GM12878 (cell line): Measurements from ENCODE around the gene MATN1. TPM values are rescaled to one million over a fixed set of nuclear protein-coding genes. Genes with fewer than 3 reads are reported as not detected.

Experiments used
- ATAC-seq: fragments of 200-7000 bp; cut with Tn5 transposase; 3 replicates; pipeline ENCODE4 v1.9.1; 2020; ENCODE audit warnings: mild to moderate bottlenecking, moderate library complexity
- BruUV-seq: library from RNA; stranded (reverse); fragments of 400-500 nt; replicated peaks from 2 replicates; lab custom pipeline; 2021; lab: Mats Ljungman, UMichigan
- CTCF ChIA-PET: fragments of 300-600 bp; sonication (Branson Sonifier 250); formaldehyde crosslinking; extraction: SDS; loops from one replicate; lab custom pipeline; 2021; ENCODE audit warnings: inconsistent platforms; lab: Yijun Ruan, JAX
- POLR2A ChIA-PET: fragments of 350-600 bp; formaldehyde crosslinking; extraction: SDS; loops from one replicate; lab custom pipeline; 2021; ENCODE audit warnings: inconsistent platforms; lab: Charles Lee
- RAD21 ChIA-PET: fragments of 300-600 bp; sonication (Branson Sonifier 250); formaldehyde crosslinking; loops from one replicate; lab custom pipeline; 2023; ENCODE audit warnings: antibody characterized with exemption; ENCODE audit not compliant: unreplicated experiment; lab: Charles Lee
- SMC1A ChIA-PET: fragments of 300-600 bp; sonication (Branson Sonifier 250); formaldehyde crosslinking; loops from one replicate; lab custom pipeline; 2023; ENCODE audit not compliant: unreplicated experiment, uncharacterized antibody; lab: Charles Lee
- DNase-seq: peaks from one replicate; pipeline ENCODE4 v3.0.0-alpha.2; 2011; ENCODE audit warnings: low read depth, low spot score
- FAIRE-seq: peaks from 3 replicates; lab custom pipeline; 2011; peaks lifted over from hg19 to GRCh38; lab: Jason Lieb, UNC
- H2AFZ ChIP-seq: 2 replicates; pipeline ENCODE4 v1.6.0; 2011; ENCODE audit warnings: low read depth, low read length, control low read depth; ENCODE audit not compliant: control insufficient read depth
- H3K27ac ChIP-seq: 2 replicates; pipeline ENCODE4 v1.5.1; 2011; ENCODE audit warnings: control low read depth; ENCODE audit not compliant: control insufficient read depth, insufficient read depth
- H3K27me3 ChIP-seq, 2 experiments: replicated peaks in 1 of 2; 2 replicates each; pipeline versions ENCODE4 v1.6.0 to v1.6.1; 2011; ENCODE audit warnings: low read length in 1 of 2; ENCODE audit not compliant: control insufficient read depth in 2 of 2, insufficient read depth in 2 of 2
- H3K36me3 ChIP-seq, 2 experiments: 2 replicates each; pipeline ENCODE4 v1.5.1; 2011; ENCODE audit warnings: low read length in 1 of 2; ENCODE audit not compliant: control insufficient read depth in 2 of 2, insufficient read depth in 2 of 2
- H3K4me1 ChIP-seq: 2 replicates; pipeline ENCODE4 v1.6.1; 2011; ENCODE audit warnings: mild to moderate bottlenecking, low read length, moderate library complexity, mixed read lengths; ENCODE audit not compliant: control insufficient read depth, insufficient read depth
- H3K4me2 ChIP-seq: 2 replicates; pipeline ENCODE4 v1.6.0; 2011; ENCODE audit warnings: control low read depth; ENCODE audit not compliant: control insufficient read depth, insufficient read depth
- H3K4me3 ChIP-seq: fragments of 200-600 bp; sonication (generic); 2 replicates; pipeline ENCODE4 v1.5.1; 2016
- H3K79me2 ChIP-seq: 2 replicates; pipeline ENCODE4 v1.6.0; 2011; ENCODE audit warnings: low read length; ENCODE audit not compliant: control insufficient read depth, insufficient read depth
- H3K9ac ChIP-seq: 2 replicates; pipeline ENCODE4 v1.8.0; 2011; ENCODE audit warnings: low read length, control low read depth, mixed read lengths; ENCODE audit not compliant: control insufficient read depth, insufficient read depth
- H3K9me3 ChIP-seq: replicated peaks from 3 replicates; pipeline ENCODE4 v1.5.1; 2011; ENCODE audit warnings: mild to moderate bottlenecking, low read length; ENCODE audit not compliant: control insufficient read depth, insufficient read depth
- H4K20me1 ChIP-seq: 2 replicates; pipeline ENCODE4 v1.6.0; 2011; ENCODE audit not compliant: control insufficient read depth, insufficient read depth
- BCL11A ChIP-seq: IDR thresholded peaks from 2 replicates; pipeline ENCODE4 v1.6.1; 2011; ENCODE audit warnings: low read depth, low read length
- CREM ChIP-seq: IDR thresholded peaks from 2 replicates; pipeline ENCODE4 v1.6.1; 2014; ENCODE audit warnings: antibody characterized with exemption, low read depth
- EGR1 ChIP-seq, 2 experiments: IDR thresholded peaks; 1 replicate in 1 of 2; 2 replicates in 1 of 2; pipeline ENCODE4 v1.6.1; 2011 to 2012; ENCODE audit warnings: low read depth in 2 of 2, low read length in 2 of 2, borderline replicate concordance in 1 of 2, mild to moderate bottlenecking in 1 of 2, moderate library complexity in 1 of 2
- HCFC1 ChIP-seq: fragments of 150-350 bp; IDR thresholded peaks from 2 replicates; pipeline ENCODE4 v1.6.1; 2014; ENCODE audit warnings: low read length
- HDAC6 ChIP-seq: fragments of 200-600 bp; sonication (generic); IDR thresholded peaks from one replicate; pipeline ENCODE4 v1.8.0; 2017; ENCODE audit warnings: antibody characterized with exemption; ENCODE audit not compliant: unreplicated experiment
- NFIC ChIP-seq: IDR thresholded peaks from 2 replicates; pipeline ENCODE4 v1.6.1; 2012; ENCODE audit warnings: low read depth, mild to moderate bottlenecking, inconsistent platforms, low read length, moderate library complexity
- POLR2A ChIP-seq: IDR thresholded peaks from 2 replicates; pipeline ENCODE4 v1.6.1; 2011; ENCODE audit warnings: low read depth, mild to moderate bottlenecking, low read length
- REST ChIP-seq: IDR thresholded peaks from 2 replicates; pipeline ENCODE4 v1.6.1; 2012; ENCODE audit warnings: mild to moderate bottlenecking, low read depth, low read length
- SMAD1 ChIP-seq: fragments of 450-650 bp; IDR thresholded peaks from 2 replicates; pipeline ENCODE4 v1.6.1; 2018; ENCODE audit warnings: mild to moderate bottlenecking, low read depth; ENCODE audit not compliant: partially characterized antibody
- SMARCA5 ChIP-seq: fragments of 450-650 bp; IDR thresholded peaks from 2 replicates; pipeline ENCODE4 v1.6.1; 2017; ENCODE audit warnings: mild to moderate bottlenecking
- SUPT20H ChIP-seq: IDR thresholded peaks from 2 replicates; pipeline ENCODE4 v1.6.1; 2011; ENCODE audit warnings: low read depth, mild to moderate bottlenecking, low read length, moderate library complexity, borderline replicate concordance; ENCODE audit not compliant: control insufficient read depth
- YBX1 ChIP-seq: fragments of 450-650 bp; IDR thresholded peaks from 2 replicates; pipeline ENCODE4 v1.6.1; 2016; ENCODE audit warnings: antibody characterized with exemption
- WGBS: methylation state at CpG from one replicate; pipeline ENCODE4 v1.1.6; 2016; ENCODE audit warnings: low lambda C conversion rate; ENCODE audit not compliant: insufficient replicate concordance, insufficient coverage; ENCODE audit errors: missing lambda C conversion rate; 5-methylcytosine and 5-hydroxymethylcytosine counted together
- in situ Hi-C: fragments of 300-500 bp; cut with MboI; formaldehyde crosslinking; loops from 9 replicates; pipeline ENCODE4 v1.14.3; 2018; ENCODE audit warnings: mixed read lengths
- intact Hi-C: fragments of 100-400 bp; cut with micrococcal nuclease; formaldehyde crosslinking; loops from one replicate; pipeline ENCODE4 v1.14.2; 2022; ENCODE audit not compliant: unreplicated experiment
- polyA plus RNA-seq, 11 experiments: library from polyadenylated mRNA; depleted of rRNA in 4 of 11; unstranded in 6 of 11; stranded (reverse) in 5 of 11; fragments of >200 nt; fragmentation: Nextera tagmentation in 4 of 11; fragmentation: Illumina TruSeq in 1 of 11; extraction: Ambion mirVana in 4 of 11; extraction: Trizol in 1 of 11; gene quantifications; 1 replicate in 1 of 11; 2 replicates in 10 of 11; pipeline versions ENCODE4 v1.2.1 to v1.2.3, GENCODE V29; 2011 to 2016; ENCODE audit warnings: inconsistent platforms in 2 of 11, missing spikeins in 2 of 11, low read depth in 1 of 11
- total RNA-seq, 4 experiments: library from RNA; depleted of rRNA in 3 of 4; stranded (reverse); fragments of >200 nt in 3 of 4; fragmentation: Illumina TruSeq in 1 of 4; extraction: Trizol in 1 of 4; gene quantifications; 2 replicates each; pipeline versions ENCODE4 v1.2.1 to v1.2.3, GENCODE V29; 2013 to 2021
- TF ChIP-seq, protein P1 (sequence below): fragments of 450-650 bp; formaldehyde crosslinking; IDR thresholded peaks from 2 replicates; pipeline ENCODE4 v1.4.0; 2022; ENCODE audit warnings: mild to moderate bottlenecking, moderate library complexity
- TF ChIP-seq, protein P2 (sequence below): fragments of 450-650 bp; IDR thresholded peaks from 2 replicates; pipeline ENCODE4 v1.6.1; 2016; ENCODE audit warnings: mild to moderate bottlenecking

Gene MATN1
- total and polyA plus RNA-seq, 10 of the 15 experiments (the other 5 are each of a cell fraction or from before 2014, with no cell fraction given), result 0.04 to 0.50 (median 0.10) TPM; not detected in 1

DNA sequence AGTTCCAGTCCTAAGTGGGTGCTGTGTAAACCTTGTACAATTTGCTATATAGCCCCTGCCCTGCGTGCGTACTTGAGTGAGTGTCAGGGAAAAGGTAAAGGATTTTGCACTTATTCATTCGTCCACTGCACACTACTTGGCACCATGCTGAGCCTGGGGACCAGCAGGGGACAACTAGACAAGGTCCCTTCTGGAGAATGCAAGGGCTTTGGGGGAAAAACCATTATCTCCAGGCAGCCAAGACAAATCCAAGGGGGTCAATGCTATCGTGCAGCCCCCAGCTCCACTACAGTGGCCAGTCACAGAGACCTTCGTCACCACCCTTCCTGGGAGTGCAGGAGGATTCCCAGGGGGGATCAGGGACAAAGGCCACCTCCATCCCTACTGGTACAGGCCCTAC, 39.7 kb downstream of the MATN1 start (continued):
- TF ChIP-seq, protein P1, sequence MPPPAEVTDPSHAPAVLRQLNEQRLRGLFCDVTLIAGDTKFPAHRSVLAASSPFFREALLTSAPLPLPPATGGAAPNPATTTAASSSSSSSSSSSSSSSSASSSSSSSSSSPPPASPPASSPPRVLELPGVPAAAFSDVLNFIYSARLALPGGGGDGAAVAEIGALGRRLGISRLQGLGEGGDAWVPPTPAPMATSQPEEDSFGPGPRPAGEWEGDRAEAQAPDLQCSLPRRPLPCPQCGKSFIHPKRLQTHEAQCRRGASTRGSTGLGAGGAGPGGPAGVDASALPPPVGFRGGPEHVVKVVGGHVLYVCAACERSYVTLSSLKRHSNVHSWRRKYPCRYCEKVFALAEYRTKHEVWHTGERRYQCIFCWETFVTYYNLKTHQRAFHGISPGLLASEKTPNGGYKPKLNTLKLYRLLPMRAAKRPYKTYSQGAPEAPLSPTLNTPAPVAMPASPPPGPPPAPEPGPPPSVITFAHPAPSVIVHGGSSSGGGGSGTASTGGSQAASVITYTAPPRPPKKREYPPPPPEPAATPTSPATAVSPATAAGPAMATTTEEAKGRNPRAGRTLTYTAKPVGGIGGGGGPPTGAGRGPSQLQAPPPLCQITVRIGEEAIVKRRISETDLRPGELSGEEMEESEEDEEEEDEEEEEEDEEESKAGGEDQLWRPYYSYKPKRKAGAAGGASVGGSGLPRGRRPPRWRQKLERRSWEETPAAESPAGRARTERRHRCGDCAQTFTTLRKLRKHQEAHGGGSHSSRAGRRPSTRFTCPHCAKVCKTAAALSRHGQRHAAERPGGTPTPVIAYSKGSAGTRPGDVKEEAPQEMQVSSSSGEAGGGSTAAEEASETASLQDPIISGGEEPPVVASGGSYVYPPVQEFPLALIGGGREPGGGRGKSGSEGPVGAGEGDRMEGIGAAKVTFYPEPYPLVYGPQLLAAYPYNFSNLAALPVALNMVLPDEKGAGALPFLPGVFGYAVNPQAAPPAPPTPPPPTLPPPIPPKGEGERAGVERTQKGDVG (CRISPR knock-in tag), result no peak
- TF ChIP-seq POLR2A, result no peak
- no peak for TF ChIP-seq SMARCA5
- no peak for TF ChIP-seq YBX1
- TF ChIP-seq BCL11A, result no peak
- no peak for TF ChIP-seq CREM
- no peak for TF ChIP-seq EGR1 (IDR thresholded peaks at IDR 0.05; ENCODE audit: borderline replicate concordance in 1 of 2, low read depth in 2 of 2, low read length in 2 of 2)
- no peak for TF ChIP-seq SMAD1
- TF ChIP-seq NFIC, result no peak
- TF ChIP-seq, all 136 proteins: peak for 0

- no peaks in the 10 kb centered on the region for H4K20me1 ChIP-seq
- no peak for ATAC-seq
- WGBS, result 16% methylated on average over 8 of the region's 8 CpGs
- no peak overlapping the region for H3K27ac ChIP-seq
- no peak overlapping the region for H3K4me3 ChIP-seq
- no peaks in the 10 kb centered on the region; the same call in 2 of the 3 replicates for H3K9me3 ChIP-seq
- FAIRE-seq, result no peak
- ChIA-PET SMC1A (no interaction called here), POLR2A (no interaction called here), RAD21 (interaction anchor here (0.6 kb wide), 1 partner anchor 9 kb away, joined by 3 read pairs; no protein-coding TSS in a partner anchor)
- no peaks in the 10 kb centered on the region for H3K4me1 ChIP-seq
- intact Hi-C loops, result no loop called here
- no peaks in the 10 kb centered on the region for H3K36me3 ChIP-seq
- H3K27me3 ChIP-seq, result peaks cover 4 to 5% of the 10 kb centered on the region in 2 experiments; a peak in 2 of 4 replicates
- no peaks in the 10 kb centered on the region for H3K79me2 ChIP-seq
- no peak for TF ChIP-seq REST
- no peak for TF ChIP-seq HDAC6
- no peak for TF ChIP-seq HCFC1
- TF ChIP-seq SUPT20H, result no peak
- TF ChIP-seq, protein P2, sequence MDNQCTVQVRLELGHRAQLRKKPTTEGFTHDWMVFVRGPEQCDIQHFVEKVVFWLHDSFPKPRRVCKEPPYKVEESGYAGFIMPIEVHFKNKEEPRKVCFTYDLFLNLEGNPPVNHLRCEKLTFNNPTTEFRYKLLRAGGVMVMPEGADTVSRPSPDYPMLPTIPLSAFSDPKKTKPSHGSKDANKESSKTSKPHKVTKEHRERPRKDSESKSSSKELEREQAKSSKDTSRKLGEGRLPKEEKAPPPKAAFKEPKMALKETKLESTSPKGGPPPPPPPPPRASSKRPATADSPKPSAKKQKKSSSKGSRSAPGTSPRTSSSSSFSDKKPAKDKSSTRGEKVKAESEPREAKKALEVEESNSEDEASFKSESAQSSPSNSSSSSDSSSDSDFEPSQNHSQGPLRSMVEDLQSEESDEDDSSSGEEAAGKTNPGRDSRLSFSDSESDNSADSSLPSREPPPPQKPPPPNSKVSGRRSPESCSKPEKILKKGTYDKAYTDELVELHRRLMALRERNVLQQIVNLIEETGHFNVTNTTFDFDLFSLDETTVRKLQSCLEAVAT, result no peak
- TF ChIP-seq, all 136 proteins: peak for 0
- Histone ChIP-seq H3K9ac (no peak overlapping the region), H3K4me2 (no peak overlapping the region), H2AFZ (no peak overlapping the region)
- no TSS peak for BruUV-seq
- CTCF ChIA-PET, result no interaction called here
- in situ Hi-C loops, result no loop called here
- DNase-seq, result no peak
Observed at GRCh38 chr1:30682396-30683275, 40.7 kb downstream of the MATN1 start.
